HG02870 (cell line): ENCODE results near the gene SATB2.

Experiments
- ATAC-seq: cut with Tn5 transposase; IDR thresholded peaks from one replicate; pipeline ENCODE4 v1.9.1; 2021; ENCODE audit warnings: mild to moderate bottlenecking, moderate library complexity; ENCODE audit not compliant: unreplicated experiment

SATB2 gene

DNA sequence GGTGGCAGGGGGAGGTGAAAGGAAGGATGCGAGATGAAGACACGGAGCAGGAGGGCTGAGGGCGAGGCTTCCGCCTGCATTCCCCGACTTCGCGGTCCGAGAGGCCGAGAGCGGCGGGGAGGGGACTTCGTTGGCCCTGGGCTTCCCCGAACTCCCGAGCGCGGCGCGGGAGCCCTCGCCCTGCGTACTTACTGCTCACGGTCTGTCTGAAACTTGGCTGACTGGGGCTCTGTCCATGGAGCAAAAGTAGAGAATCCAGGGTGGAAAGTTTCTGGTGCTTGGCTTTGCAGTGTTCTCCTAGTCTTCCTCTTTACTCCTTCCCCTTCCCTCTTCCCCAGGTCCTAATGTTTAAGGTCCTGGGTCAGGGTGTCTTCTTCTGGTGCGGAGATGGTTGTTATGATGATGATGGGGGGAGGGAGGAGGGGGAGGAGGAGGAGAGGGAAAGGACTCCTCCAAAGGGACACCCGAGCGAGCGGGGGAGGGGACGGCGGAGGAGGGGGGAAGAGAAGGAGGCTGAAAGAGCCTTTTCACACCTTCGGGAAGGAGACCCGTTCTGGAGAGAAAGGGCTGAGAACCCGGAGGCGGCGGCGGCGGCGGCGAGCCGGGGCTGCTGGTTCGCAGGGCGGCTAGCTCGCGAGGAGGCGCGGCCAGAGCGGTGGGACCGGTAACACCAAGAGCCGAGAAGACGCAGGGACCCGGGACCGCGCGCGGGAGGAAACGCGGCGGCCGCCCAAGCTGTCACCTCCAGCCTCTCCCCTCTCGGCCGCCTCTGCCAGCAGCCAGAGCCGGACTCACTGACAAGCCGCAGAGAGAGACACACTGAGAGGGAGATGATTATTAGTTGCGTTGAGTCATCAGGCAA, at the start of gene SATB2:
Gene SATB2, minus strand, starts transcription at position 793 of the 862 bp plus-strand sequence. CDS start 1,902 bp downstream, outside the sequence.
- ATAC-seq = no peak

DNA sequence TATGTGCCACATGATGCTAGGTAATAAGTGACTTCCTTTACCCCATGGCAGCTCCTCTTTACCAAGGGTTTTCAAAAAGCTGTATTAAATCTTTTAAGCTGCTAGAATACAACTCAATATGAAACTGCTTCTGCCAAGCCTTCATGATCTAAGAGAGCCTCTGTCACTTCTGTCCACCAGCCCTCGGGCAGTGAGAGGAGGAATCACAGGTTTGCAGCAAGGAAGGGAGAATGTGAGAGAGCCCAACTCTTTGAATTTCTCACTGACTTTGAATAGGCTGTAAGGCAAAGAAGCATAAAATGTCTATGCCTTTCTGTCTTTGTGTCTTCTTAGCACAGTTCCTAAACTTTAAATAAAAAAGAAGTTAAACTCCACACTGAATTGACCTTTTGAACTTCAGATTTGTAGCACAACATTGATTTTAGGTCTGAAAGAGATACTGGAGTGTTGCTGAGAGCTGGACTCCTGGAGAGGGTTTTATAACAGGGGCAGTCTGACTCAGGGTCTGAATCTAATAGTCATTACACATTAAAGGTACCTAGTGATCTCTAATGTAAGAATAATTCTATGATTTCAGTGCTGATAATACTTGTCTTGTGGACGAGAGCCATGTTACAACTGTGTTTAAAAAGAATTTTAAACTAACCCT, 48.1 kb upstream of the SATB2 start:
- ATAC-seq = no peak

DNA sequence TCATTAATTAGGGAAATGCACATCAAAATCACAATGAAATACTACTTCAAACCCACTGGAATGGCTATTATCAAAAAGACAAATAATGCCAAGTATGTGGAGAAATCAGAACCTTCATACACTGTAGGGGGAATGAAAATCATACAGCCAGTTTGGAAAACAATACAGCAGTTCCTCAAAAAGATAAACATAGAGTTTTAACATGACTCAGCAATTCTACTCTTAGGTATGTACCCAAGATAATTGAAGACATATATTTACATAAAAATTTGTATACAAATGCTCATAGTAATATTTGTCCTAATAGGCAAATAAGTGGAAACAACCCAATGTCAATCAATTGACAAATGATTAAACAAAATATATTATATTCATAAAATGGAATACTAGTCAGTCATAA, 45.4 kb upstream of the SATB2 start:
- ATAC-seq = no peak

DNA sequence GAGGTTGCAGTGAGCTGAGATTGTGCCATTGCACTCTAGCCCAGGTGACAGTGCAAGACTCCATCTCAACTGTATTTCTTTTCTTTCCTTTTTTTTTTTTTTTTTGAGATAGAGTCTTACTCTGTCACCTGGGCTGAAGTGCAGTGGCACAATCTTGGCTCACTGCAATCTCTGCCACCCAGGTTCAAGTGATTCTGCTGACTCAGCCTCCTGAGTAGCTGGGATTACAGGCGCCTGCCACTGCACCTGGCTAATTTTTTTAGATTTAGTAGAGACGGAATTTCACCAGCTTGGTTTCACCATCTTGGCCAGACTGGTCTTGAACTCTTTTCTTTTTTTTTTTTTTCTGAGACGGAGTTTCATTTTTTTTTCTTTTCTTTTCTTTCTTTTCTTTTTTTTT, 41.3 kb upstream of the SATB2 start:
- ATAC-seq = no peak

DNA sequence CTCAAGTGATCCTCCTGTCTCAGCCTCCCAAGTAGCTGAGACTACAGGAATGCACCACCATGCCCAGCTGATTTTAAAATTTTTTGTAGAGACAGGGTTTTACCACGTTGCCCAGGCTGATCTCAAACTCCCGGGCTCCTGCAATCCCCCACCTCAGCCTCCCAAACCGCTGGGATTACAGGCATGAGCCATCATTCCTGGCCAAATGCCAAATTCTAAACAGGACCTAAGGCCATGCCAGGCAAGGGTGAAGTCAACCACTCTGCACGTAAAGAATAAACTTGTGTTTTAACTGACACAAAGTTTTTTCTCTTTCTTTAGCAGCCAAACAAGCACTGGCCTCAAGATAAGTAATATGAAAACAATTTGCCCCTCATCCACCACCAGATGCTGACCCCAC, 37.4 kb upstream of the SATB2 start:
- ATAC-seq = no peak

DNA sequence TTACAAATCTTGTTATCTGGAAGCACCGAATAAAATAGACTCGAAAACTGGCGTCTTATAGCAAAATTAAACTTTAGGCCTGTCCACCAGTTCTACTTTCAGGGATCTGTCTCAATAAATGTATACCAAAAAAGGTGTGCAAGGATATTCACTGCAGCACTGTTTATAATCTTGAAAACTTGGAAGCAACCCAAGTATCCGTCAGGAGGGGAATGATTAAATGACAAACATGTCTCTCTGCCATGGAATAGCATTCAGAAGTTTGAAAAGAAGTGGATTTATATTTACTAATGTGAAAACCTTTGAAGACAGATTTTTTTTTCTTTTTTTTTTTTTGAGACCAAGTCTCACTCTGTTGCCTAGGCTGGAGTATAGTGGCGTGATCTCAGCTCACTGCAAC, 32.3 kb upstream of the SATB2 start:
- no peak for ATAC-seq

DNA sequence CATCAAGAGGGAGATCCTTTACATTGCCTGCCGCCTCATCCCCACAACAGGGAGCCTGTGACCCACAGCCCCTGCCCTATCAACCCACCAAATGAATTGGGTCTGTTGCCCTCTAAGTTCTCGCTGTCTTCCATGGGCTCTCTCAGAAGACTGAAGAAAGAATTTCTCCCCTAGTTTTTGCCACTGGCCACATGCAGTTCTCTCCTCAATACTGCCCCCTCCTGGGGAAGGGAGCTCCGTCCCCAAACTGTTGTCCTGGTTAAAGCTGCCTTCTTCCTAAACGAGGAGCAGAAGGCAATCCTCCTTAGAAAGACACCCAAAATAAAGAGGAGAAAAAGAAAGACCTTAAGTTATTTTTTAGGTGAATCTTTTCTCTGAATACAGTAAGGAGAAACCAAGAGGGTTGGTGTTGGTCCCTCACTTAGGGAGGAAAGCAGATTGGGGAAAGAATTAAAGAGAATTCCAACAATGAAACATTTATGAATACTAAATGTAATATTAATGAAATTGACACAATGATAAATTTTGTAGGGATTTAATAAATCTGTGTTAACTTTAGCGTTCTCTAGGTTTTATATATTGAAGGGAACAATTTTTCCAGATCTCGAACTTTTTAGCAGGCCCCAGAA, 31.1 kb upstream of the SATB2 start:
- peak; percentile 71 for ATAC-seq

DNA sequence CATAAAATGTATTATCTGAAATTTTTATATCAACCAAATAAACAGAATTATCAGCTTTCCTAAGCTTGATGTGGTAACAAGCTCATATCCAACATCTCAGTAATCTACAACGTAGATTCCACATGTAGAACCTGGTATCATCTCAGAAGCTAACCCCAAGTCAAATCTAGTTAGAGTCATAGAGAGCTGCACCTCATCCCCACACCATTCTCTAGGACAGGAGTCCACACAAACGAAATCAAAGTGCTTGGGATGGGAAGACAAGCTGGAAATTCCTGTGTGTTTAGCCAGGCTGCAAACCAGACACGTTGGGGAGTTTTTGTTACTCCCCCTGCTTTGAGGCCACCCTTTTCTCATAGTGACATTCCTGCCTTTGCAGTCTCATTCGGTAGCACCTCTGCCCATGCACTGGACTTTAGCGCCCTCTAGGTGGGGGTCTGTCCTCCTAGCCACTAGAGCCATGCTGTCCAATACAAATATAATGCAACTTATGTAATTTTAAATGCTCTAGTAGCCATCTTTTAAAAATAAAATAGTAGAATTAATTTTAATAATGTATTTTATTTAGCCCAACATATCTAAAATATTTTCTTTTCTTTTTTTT, 28.1 kb upstream of the SATB2 start:
- no peak for ATAC-seq

DNA sequence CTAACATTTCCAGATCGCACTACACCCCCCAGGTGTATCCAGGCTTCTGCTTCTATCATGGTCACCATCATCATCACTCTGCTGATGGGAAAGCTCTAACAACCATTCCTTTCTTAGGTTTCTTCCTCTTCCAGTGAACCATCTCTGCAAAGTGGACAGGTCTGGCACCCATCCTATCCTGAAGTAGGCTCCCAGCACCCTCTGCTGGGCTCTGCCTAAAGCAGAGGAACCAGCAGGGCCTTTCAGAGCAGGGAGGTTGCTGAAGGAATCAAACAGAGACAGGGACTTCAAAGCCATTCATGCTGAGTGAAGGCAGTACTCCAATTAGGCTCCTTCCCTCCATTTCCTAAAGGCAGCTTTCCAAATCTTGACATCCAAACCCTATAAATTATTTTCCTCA, 27.2 kb upstream of the SATB2 start:
- ATAC-seq = no peak

DNA sequence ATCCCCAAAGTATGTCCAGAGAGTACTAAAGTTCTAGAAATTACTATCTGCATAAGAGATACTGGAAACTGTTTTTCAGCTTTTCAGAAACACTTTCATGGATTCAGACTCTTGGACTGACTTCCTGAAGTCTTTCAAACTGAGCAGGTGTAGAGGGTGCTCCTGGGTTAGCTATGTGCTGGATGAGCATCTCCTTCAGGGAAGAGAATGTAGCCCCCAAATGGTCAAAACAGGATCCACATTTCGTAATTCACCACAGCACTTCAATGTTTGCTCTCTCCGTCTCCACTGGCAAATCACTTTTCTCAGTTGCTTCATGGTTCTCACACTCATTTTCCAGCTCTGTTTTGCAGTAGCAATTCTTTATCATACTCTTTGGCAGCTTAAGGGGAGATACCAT, 23.2 kb upstream of the SATB2 start:
- no peak for ATAC-seq

DNA sequence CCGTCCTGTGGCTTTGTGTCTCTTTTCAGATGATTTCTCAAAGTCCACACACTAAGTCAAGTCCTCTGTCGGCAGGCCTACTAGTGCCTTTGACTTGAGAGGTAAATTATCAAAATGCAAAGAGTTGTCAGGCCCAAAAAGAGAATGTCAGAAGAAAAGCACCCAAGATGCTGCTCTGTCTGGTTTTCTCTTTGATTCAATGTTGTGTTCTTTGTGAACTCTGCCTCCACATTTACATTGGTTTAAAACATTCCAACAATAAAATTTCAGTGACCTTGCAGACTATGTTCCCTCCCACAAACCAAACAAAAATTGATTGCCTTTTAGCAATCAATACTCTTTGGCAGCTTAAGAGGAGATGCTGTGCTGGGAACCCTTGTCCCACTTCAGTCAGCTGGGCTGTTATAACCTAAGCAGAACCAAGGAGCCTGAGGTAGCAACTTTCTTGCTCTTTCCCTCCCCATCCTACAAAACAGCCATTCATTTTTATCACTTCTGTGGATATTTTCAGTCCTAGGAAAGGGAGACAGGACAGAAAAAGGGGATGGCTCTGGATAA, 19.6 kb upstream of the SATB2 start:
- no peak for ATAC-seq

DNA sequence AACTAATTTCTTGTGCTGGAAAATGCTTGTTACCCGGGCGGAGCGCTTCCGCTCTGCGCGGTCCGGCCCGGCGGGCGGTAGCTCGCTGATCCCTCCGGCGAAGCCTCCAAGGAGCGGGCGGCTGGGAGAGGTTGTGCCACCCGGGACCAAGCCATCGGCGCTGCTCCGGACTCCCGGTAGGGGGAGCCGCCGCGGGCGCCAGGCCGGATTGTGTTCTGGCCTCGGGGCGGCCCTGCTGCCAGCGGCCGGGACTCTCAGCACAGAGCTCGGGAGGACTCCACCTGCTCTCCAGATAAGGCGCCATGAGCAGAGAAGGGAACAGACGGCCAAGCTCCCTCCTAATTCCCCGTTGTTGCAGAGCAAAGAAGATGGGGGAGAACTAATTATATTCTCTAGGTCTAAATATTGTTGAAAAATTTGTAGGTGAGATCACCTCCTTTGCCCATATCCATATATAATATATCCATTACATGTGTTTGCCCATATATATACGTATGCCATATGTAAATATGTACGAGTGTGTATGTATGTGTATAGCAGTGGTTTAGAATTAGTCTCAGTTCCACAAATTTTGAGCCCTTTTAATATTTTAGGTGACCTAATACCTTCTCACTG, 13.8 kb upstream of the SATB2 start:
- no peak for ATAC-seq

DNA sequence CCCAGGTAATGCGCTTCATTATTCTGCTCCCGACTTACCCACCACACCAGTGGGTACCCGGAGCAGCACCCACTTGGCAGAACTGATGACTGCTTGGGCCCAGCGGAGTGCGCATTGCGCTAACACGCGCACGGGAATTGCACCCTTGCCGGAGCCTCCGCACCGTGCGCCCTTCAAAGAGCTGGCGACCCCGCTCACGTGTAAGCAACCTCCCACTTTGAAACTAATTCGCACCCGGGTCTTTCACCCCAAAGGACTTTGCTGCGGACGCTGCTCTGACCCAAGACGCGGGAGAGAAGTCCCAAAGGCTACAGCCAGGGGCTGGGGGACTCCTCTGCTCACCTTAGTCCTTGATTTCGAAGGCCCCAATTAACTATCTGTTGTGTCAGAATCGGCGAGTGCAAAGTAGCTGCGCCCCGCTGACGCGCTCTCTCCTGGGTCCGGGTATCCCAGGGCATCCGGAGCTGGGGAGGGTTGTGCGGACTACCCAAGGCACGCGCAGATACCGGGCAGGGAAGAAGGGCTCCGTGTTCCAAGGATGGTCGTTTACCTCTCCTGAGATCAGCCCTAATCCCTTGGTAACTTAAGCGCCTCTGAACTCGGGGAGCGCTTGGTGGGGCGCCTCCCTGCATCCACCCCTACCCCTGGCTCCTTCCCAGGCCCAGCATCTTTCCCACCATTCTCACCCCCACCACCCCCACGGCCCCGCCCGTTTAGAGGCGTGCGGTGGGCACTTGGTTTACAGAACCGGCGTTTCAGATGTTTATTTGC, 13.1 kb upstream of the SATB2 start:
- no peak for ATAC-seq

DNA sequence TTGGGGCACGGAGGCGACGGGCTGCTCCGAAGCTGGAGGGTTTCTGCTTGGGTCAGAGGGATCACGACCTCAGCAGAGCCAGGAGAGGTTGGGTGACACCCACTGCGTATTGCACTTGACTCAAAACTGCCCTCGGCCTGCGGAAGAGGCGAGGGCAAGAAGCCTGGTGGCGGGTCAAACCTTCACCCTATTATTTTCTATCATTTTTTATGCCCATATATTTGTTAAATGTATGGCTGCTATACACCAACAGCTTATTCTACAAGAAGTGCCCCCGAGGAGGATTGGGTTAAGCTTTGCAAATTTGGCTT, 12.6 kb upstream of the SATB2 start:
- ATAC-seq = no peak

DNA sequence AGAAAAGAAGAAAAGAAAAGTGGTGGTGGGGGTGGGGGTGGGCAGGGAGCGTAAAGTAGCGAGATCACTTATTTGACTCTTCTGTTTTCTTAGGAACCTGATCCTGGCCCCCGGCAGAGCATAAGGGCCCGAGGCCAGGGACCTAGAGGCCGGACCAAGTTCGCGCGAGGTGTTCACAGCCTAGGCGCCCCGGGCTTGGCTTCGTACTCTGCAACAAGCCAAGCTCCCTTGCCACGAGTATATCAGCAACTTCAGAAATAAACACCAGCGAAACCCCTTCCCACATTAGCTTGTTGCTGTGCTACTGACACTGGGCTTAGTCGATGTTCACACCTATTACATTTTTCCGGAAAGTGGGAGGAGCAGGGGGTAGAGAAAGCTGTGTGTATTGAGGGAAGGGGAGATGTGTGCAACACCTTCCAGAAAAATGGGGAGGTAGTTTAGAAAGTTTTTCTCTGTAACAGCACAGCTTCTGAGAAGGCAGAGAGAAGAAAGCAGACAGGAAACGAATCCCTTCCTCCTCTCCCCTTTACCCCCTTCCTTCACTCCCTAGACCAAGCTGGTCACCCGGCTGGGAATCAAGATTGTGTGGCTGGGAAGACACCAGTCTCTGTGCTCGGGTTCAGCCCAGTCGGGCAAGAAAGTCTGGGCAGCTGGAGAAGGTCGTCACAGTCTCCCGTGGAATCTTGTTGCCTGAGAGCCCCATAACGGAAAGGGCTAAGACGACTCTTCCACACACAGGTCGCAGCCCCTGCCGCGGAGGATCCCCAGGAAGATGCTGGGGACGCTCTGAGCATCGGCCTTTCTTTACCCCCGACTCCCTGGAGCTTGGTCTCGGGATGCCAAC, 12.0 kb upstream of the SATB2 start:
- no peak for ATAC-seq

DNA sequence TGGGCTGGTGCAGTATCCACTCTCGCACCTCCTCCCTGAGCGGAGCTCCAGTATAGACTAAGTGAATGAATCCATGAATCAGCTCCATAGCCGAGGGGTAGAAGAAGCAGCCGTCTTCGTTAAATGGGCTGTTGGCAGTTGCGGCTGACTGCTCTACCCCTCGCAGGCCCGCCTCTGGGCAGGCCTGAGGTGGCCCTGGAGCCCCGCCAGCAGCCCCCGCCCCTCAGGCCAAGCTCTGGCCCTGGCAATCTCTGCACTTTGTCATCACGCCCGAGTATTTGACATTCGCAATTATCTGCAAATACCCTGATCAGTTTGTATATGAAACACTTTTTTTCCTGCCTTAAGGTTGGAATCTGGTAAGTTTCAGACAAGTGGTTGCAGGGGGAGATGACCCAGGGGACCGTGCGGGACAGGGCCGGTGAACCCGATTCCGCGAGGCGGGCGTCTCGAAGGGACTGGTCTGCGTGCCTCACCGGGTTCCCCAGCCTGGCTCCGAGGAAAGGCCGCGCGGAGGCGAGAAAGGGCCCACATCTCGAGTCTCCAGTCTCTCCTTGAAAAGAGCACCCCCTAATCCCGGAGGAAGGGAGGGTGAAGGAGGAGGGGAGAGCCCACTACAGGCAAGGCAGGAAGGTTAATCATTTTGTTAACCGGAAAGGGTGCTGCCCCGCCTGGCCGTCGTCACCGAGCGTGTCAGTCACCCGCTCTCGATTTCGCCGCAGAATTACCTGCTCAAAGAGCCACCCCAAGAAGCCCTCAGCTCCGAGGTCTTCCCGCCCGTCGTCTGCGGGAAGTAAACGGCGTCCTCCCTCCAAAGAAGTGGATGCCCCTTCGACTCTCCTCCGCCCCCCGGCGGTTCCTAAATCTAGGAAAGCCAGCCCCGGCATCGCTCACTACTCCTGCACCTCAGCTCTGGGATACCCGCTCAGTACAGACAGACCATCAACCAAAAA, 11.1 kb upstream of the SATB2 start:
- ATAC-seq = no peak

DNA sequence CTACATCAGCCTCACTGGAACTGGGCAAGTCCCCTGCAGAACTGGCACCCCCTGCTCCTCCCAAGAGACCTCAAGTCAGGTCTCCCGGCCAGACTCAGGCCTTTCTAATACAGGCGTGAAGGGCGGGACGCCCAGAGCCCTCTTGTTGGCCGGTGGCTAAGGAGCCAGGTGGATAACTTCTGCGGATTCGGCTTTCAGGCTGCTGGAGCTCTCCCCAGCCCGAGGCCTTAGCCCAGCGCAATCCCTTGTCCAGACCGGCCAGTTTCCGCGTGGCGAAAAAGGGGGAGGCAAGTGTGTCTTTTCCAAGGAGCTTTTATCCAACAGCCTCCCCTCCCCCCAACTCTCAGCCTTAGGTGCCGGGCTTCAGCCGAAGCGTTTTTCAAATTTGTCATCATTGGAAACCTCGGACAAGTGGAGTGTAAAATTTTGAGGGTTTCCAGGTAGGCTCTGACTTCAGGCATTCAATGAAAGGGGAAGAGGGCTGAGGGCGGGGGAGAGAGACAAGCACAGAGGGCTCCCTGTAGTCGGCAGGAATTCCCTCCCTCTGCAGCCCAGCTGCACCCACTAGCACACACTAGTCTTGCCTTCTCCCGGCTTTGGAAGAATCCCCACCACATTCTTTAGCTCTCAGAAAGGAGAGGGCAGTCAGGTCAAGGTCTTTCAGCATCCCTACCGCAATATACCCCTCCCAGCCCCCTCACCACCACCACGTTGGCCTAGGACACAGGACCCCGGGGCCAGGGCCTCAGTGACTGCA, 9.5 kb upstream of the SATB2 start:
- no peak for ATAC-seq

DNA sequence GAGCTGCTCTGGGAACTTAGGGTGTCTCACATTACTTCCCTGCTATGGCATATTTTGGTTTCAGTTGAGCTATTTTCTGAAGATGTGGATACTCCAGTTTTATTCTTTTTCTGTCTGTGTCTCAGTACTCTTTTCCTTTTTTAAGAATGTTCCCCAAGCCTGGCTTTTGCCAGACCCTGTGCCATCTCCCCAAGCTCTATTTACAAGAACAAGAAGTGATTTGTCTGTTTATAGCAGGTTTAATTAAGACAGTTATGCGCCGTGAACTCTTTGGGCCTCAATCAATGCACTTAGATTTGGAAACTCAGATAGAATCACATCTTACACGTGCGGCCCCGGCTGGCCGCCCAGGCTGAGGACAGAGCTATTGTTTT, 8.9 kb upstream of the SATB2 start:
- ATAC-seq = no peak
